Measurements from ENCODE around the gene TMEM178B.
"Not testable (repeated sequence)": the region's sequence is repeated elsewhere in the genome, so short reads cannot be mapped to it uniquely, and the experiment has no call there.

The TMEM178B gene

DNA sequence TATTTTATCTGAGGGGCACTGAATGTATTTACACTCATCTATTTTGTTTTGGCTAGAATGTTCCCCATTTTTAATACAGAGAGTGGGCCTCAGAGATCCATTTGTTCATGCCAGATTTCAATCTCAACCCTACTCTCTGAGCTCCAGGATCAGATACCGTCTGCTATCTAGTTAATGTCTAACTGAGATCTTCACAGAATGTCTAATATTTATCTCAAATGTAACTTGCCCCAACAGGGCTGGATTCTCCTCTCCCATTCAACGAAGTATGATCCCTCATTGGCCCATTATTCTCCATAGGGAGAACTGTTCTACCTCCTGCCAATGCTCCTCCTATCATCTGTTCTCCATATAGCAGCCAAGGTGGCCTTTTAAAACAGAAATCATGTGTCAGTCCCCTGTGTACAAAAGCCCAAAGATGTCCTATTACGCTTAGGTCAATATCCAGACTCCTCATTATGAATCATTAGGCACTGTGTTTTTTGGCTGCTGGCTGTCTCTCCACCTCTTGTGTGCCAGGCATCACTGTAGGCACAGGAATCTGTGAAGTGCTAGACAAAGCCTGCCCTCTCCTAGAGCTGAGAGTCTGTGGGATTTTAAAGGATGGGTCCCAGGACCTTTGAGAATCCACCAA lies 308.0 kb downstream of the TMEM178B start:
- DNase-seq (ENCODE audit: low spot score): no peak

DNA sequence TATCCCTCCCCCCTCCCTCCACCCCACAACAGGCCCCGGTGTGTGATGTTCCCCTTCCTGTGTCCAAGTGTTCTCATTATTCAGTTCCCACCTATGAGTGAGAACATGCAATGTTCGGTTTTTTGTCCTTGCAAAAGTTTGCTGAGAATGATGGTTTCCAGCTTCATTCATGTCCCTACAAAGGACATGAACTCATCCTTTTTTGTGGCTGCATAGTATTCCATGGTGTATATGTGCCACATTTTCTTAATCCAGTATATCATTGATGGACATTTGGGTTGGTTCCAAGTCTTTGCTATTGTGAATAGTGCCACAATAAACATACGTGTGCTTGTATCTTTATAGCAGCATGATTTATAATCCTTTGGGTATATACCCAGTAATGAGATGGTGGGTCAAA lies 309.5 kb downstream of the TMEM178B start:
- not testable (repeated sequence) for DNase-seq (ENCODE audit: low spot score)

DNA sequence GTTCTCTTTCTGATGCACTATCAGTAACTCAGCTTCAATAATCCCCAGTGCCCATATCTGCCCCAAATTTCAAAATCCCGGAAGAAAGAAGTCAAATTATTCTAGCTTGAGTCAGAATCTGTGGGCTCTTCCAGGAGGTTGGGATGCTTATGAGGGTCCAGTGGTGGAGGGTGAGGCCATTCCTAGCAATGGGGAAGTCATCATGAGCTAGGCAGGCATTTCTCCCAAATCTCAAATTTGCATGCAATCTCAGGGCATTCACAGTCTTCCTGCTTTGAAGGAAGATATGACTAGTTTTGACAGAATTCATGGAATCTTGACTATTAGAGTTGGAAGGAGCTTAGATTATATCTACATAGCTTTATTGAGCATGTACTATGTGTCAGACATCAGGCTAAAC lies 313.0 kb downstream of the TMEM178B start:
- no peak for DNase-seq (ENCODE audit: low spot score)

DNA sequence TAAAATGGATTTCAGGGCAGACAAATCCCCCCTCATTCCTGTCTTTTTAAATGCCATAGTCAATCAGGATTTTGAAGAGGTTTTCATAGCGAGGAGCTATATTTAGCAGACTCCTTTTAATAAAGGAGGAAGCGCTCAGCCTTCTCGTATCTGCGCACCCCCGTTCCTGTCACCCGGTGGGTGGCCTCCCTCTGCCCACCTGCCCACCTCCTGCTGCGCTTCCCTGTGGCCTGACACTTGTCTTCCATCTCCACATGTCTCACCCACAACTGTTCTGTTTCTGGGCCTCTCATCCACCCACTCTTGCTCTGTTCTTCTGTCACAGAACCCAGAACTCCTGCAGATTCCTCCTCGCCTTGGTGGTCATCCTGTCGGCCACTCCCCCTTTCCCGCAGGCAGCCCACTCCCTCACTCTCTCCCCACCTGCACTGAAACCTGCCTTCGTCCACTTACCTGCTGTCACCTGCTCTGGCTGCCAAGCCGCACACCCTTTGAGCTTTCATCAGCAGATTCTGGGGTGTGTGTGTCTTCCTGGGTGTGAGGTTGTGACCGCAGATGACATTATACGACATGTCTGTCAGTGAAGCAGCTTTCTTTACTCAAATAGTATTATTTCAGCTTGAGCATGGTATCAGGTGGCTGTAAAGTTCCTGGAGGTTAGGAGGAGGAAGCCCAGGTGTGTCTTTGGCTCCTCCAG lies 313.8 kb downstream of the TMEM178B start:
- DNase-seq (ENCODE audit: low spot score): no peak

DNA sequence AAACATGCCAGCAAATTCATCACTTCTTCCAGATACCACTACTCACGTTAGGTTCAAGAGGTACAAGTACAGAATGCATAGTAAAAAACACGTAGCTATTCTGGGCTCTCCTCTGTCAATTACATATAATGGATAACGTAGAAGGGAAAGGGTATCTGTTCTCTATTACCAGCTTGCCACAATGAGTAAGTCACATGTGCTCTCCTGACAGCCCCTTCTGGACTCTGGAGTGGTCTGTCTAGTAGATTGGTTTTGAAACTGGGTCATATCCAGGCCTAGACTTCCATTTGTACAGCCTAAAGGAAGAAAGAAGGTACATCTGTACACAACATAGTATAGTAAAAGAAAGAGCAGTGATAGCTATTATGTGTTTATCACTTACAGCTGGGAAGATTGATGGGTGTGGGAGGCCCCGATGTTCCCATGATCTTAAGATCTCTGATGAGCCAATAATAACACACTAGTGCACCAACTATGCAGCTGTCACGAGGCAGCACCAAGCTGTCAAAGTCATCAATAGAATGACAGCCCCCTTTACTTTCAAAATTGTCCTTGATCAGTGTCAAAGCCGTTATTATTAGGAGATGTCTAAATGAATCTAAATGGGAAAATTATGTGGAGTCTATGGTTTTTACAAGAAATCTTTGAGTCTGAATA lies 315.4 kb downstream of the TMEM178B start:
- peak; percentile 49 for DNase-seq (ENCODE audit: low spot score)

DNA sequence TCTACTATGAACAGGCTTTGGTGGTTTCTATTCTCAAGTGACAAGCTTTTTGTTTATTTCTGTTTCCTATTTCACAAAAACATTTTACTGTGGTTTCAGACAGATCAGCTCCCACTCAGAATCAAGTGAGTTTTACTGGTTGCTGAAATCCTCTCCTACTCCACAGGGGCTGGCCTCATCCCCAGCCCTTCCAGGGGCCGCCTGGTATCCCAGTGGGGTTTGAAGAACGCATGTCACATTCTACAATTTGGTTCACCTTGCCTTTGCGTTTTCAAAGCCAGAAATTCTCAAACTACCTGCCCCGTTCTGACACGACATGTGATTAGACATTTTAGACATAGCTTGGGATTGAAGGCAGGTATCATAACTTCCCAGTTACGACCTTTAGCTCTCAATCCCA lies 316.5 kb downstream of the TMEM178B start:
- no peak for DNase-seq (ENCODE audit: low spot score)

DNA sequence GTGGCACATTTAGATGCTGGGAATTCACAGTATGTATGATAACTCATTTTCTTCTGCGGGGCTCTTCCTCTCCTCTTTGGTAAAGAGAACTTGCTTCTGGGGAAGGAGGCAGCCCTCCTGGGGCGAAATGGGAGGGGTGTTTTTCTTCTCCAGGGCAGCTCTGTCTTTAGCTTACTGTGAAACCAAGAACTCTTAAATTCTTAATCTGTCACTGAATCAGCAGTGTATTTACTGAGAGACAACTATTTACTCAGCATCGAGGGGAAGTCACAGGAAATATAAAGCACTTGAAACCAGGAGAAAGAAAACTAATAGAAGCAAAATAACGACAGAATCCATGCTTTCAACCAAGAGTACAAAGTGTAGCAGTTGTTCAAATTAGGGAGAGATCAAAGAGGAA lies 319.2 kb downstream of the TMEM178B start:
- no peak for DNase-seq (ENCODE audit: low spot score)

DNA sequence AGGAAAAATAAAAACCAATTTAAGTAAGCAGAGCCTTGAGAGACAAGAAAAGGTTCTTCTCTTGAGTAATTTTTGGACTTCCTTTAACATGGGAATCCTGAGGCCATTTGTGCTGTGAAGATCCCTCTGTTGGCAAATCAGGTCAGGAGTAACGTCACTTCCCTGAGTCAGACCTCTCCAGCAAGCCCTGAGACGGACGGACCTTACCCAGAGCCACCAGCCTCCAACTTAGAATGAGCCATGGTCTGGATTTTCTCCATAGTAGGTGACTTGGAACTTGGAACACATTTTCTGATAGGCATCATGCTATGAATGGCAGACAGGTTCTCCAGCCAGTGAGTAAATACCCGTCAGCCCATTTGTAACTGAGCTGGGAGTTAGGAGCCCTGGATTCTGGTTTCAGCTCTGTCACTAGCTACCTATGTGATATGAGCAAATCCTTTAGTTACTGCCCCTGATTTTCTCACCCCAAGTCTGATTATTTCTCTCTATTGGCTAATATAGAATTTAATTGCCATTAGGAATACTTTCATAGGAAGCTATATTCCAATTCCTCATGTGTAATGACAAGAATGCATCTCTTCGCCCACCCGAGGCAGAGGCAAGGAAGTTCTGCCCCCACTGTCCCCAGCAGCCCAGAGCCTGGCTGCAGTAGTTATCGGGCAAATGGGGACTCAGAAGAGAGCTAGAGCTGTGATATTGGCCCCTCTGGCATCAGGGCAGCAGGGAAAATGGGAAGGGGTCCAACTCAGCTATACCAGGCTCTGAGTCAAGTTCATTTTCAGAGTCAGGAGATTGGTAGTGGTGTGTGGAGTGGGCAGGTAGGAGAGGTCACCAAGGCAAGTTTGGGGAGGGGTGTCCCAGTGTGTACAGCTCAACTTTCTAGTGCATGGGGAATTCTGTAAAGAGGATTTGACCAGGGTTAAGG lies 323.6 kb downstream of the TMEM178B start:
- no peak for DNase-seq (ENCODE audit: low spot score)

DNA sequence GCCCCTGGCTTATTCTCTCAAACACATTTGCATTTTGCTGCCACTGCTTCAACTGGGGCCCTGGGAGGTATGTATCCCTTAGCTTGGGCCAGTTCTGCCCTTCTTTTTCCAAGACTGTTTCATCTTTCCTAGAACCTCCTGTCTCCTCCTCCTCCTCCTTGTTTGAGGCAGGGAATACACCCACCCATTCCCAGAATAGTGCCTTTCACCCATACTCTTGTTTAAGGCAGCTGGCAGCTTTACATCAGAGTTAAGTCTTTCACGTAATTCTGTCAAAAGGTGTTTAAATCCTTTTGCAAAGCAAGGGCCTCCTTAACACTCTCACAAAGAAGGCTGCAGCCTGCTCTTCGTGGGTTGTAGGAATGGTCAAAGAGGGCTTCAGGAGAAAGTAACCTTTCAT lies 326.5 kb downstream of the TMEM178B start:
- no peak for DNase-seq (ENCODE audit: low spot score)

DNA sequence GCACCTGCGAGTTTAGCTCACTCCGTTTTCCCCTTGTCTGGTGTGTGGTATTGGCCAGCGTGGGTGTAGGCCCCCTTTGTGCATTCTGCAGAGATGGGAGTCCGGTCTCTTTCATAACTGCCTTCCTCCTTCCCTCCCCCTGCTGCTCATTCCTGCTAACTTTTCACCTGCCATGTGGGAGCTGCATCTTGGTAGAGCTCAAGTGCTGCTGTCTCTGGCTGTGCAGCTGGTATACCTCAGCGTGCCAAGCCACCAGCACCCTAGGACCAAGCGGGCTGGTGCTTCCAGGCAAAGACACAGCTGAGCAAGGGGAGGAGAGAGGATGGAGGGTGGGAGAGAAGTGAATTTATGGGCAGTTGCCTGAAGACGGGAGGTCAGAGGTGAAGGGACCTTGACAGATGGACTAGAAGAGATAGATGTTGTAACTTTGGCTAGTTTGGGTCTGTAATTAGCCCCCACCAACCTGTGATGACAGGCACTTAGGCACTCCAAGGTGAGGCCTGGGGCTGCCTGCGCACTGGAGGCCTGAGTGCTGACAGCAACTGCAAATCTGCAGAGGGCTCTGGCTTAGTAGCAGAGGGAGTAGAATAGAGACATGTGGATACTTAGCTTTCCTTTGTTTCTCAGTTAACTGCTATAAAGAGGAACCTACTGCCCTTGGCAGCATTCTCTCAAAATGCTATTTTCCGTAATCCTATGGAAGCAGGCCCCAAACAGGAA lies 328.6 kb downstream of the TMEM178B start:
- DNase-seq (ENCODE audit: low spot score): no peak

DNA sequence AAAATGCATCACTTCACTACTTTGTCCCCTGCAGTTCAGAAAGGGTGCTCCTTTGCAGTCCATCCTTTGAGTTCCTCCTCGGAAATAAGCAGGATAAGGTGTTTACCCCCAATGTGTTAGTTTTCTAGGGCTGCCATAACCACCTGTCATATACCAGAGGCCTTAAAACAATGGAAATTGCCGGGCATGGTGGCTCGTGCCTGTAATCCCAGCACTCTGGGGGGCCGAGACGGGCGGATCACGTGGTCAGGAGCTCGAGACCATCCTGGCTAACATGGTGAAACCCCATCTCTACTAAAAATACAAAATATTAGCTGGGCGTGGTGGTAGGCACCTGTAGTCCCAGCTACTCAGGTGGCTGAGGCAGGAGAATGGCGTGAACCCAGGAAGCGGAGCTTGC lies 330.0 kb downstream of the TMEM178B start:
- not testable (repeated sequence) for DNase-seq (ENCODE audit: low spot score)

DNA sequence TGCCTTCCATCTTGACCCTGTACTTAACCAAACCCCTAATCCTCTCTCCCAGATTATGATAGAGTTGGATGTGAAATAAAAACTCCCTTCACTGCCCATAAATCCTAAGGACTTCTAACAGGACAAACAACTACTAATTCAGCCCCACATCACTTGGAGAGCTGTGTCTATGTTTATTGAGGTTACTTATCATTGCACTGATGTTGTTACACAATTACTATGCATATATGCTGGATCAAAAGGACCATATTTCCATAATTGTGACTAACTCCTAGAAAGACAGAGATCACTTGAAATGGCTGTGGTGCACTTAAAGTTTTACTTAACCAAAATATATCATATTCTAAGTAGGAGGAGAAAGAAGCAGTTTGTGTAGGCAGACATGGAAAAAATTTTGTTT lies 332.5 kb downstream of the TMEM178B start:
- no peak for DNase-seq (ENCODE audit: low spot score)

DNA sequence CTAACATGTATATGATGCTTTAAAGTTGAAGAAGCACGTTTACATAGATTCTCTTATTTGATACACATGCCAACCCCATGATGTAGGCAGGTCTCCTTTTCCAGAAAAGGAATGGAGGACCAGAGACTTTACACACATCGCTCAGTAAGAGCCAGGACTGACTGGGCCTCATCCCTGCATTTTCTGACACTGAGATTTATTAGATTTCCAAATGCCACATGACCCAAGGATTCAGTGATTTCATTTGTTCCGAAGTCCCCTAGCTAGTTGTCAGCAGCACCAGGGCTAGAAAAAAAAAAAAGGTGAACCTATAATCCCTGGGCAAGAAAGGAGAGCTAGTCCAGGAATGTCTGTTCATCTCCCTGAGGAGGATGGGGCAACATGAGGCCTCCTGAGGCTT lies 334.0 kb downstream of the TMEM178B start:
- DNase-seq (ENCODE audit: low spot score): no peak

DNA sequence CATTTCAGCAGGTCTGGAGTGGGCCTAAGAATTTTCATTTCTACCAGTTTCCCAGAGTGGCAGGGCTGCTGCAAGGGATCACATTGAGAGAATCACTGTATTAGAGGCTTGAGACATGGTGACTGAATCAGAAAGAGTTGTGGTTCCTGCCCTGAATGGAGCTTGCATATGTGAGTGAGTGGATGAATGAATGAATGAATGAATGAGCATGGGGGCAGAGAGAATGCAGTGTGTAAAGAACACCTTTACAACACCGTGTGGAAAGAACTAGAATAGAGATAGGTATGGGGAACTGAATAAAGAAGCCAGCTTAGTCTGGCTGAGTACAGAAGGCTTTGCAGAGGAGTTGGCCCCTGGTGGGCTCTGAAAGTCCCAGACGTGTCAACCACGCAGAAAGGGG lies 334.6 kb downstream of the TMEM178B start:
- no peak for DNase-seq (ENCODE audit: low spot score)

DNA sequence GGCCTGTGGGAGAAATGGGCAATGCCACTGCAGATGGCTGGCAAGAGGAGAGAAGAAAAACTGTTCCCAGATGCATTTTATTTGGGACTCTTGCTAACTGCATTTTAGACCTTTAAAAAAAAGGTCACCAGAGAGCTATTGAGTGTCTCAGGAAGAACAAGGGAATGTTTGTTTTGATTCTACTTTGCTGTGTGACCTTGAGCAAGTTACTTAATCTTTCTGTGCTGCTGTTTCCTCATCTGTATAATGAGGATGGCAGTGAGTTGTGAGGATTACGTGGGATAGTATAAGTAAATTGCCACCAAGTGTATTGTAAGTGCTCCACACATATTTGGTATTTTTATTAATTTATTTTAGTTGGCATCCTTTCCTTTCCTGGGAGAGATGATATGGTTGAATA lies 335.4 kb downstream of the TMEM178B start:
- no peak for DNase-seq (ENCODE audit: low spot score)

DNA sequence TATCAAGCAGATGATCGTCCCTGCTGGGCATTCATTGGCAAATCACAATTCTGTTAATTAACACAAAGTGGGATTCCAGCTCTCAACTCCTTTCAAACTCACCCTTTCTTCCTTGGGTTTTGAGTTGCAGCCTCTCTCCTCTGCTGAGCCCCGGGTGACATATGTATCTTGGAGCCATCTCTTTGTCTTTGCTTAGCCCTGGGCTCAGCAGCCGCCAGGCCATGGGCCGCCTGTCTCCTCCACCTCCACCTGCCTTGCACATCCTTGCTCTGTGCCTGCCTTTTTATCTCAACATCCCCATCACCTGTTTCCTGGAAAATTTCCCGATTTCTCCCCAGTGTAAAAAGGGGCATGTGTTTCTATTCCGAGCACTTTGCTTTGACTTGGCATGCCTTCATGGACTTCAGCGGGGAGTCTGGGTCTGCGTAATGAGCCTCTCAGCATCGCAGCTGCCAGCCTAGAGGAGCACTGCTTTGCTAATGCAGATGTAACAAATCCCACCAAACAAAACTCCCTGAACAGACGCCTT lies 336.0 kb downstream of the TMEM178B start:
- peak; percentile 52 for DNase-seq (ENCODE audit: low spot score)

DNA sequence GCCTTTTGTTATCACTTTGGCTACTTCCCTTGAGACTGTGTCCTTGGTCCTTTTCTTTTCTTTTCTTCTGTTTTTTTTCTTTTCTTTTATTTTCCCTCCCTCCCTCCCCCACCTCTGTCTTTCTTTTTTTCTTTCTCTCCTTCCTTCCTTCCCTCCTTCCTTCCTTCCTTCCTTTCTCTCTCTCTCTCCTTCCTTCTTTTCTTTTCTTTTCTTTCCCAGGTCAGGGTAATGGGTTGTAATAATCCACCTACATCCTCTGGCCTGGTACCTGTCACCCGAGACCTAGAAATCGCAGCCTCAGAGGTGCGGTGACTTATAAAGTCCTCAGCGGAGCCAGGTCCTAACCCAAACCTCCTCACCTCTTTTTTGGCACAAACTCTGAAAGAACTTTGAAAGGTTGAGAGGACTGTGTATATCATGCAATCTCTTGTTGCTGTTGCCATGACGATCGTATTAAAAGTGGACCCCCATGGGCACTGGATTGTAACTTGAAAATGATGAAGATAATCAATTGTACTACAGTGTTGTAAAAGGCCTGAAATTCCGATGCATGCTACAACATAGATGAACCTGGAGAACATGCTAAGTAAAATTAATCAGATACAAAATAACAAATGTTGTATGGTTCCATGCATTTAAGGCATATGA lies 336.6 kb downstream of the TMEM178B start:
- no peak for DNase-seq (ENCODE audit: low spot score)

DNA sequence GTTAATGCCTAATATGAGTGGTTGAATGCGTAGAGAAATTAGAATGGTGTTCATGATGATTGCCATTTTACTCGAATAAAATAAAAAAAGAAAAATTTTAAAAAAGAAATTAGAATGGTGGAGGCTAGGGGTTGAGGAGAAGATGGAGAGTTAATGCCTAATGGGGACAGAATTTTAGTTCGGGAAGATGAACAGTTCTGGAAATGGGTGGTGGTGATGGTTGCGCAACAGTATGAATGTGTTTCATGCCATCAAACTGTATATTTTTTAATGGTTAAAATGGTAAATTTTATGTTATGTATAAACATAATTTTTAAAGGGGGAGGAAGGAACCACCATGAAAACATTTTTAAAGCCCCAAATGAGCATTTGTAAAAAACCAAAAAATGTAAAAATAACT lies 337.3 kb downstream of the TMEM178B start:
- no peak for DNase-seq (ENCODE audit: low spot score)

DNA sequence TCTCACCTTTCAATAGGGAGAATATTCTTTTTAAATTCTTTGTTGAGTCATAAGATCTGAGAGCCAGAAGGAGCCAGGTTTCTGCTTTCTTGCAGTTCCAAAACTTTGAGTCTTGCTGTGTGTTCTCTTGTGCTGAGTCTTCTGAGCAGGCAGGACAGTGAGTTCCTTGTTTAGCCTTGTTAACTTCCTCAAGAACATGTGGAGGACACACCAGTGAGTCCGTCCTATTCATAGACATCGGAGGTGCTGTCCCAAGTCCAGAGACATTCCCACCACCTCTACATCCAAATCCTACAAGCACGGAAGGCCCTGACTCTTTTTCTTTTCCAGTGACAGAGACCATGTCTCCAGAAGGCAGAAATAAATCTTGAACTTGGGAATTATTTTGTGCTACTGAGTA lies 342.1 kb downstream of the TMEM178B start:
- no peak for DNase-seq (ENCODE audit: low spot score)

DNA sequence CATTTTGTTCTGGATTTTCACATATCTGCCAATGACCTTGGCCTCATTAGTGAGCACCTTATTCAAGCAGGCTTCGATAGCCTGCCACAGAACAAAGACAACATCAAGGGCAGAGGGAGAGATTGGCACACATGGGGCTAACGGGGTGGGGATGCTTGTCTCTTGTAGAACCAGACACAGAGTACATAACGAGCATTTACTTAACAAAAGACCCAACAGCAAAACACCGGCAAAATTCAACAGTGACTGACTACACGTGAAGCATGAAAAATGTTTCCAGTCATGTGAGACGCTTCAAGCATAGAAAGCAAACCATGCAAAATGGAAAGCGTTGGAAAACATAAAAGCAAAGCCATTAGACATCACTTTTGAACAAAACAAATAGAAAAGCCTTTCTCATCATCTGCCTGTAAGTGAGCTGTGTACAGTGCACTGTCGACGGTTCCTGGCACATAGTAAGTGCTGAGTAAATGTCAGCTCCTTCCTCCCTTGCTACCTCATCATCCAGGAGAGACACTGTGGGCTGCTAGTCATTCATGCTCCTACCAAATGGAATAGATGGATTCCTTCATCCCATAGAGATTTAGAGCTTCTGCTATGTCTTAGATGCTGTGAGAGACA lies 342.9 kb downstream of the TMEM178B start:
- no peak for DNase-seq (ENCODE audit: low spot score)
